ENCODE data around the gene RSPH6A.

- TF ChIP-seq, protein P1, sequence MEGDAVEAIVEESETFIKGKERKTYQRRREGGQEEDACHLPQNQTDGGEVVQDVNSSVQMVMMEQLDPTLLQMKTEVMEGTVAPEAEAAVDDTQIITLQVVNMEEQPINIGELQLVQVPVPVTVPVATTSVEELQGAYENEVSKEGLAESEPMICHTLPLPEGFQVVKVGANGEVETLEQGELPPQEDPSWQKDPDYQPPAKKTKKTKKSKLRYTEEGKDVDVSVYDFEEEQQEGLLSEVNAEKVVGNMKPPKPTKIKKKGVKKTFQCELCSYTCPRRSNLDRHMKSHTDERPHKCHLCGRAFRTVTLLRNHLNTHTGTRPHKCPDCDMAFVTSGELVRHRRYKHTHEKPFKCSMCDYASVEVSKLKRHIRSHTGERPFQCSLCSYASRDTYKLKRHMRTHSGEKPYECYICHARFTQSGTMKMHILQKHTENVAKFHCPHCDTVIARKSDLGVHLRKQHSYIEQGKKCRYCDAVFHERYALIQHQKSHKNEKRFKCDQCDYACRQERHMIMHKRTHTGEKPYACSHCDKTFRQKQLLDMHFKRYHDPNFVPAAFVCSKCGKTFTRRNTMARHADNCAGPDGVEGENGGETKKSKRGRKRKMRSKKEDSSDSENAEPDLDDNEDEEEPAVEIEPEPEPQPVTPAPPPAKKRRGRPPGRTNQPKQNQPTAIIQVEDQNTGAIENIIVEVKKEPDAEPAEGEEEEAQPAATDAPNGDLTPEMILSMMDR (IDR thresholded peaks at IDR 0.05; ENCODE audit: insufficient read depth, low read length, poor library complexity, severe bottlenecking): no peak
- TF ChIP-seq EZH2phosphoT487 (conservative IDR thresholded peaks at IDR 0.05; ENCODE audit: low read length): no peak
These were observed 835 bp downstream of the RSPH6A start for GRCh38 chr19:45814166-45814780.
